Epithelial cell of prostate (primary cell): ENCODE data around the gene OST4.
"Not testable (repeated sequence)": the region's sequence is repeated elsewhere in the genome, so short reads cannot be mapped to it uniquely, and the experiment has no call there.

Experiments
- DNase-seq: peaks from one replicate; pipeline ENCODE4 v3.0.0-alpha.2; 2011; ENCODE audit warnings: low read depth, low spot score
- H3K27ac ChIP-seq: fragments of 450-650 bp; 2 replicates; pipeline ENCODE4 v1.5.1; 2017; ENCODE audit warnings: mild to moderate bottlenecking

The OST4 gene

GRCh38 chr2:27071277-27071989 lies at the start of gene OST4:
OST4 (minus strand) TSS chr2:27071654.
- H3K27ac ChIP-seq, result peak within 1 kb of the TSS; percentile 54
- peak; percentile 37 for DNase-seq

- not testable (repeated sequence) for H3K27ac ChIP-seq, DNase-seq
Measured at GRCh38 chr2:27119330-27119670, 47.8 kb upstream of the OST4 start.

- H3K27ac ChIP-seq, result no peak within 1 kb of the TSS
- no peak for DNase-seq
Measured at GRCh38 chr2:27118525-27119329, 47.3 kb upstream of the OST4 start, which contains the start of gene CGREF1. CGREF1 (minus strand) TSS chr2:27119128; CDS start chr2:27104366, 14,762 bp downstream.

GRCh38 chr2:27117995-27118524 lies 46.6 kb upstream of the OST4 start:
- DNase-seq, result no peak
- no peak overlapping the region for H3K27ac ChIP-seq

- no peak for DNase-seq
- H3K27ac ChIP-seq, result no peak overlapping the region
Measured at GRCh38 chr2:27115519-27115918, 44.1 kb upstream of the OST4 start.

GRCh38 chr2:27111392-27112078 lies 40.1 kb upstream of the OST4 start:
- not testable (repeated sequence) for DNase-seq

GRCh38 chr2:27110603-27111352 lies 39.3 kb upstream of the OST4 start:
- H3K27ac ChIP-seq, DNase-seq: not testable (repeated sequence)

More at GRCh38 chr2:27111392-27112078, 40.1 kb upstream of the OST4 start:
- not testable (repeated sequence) for H3K27ac ChIP-seq

GRCh38 chr2:27109083-27109482 lies 37.6 kb upstream of the OST4 start:
- no peak for DNase-seq
- H3K27ac ChIP-seq, result no peak overlapping the region

- no peak for DNase-seq
- H3K27ac ChIP-seq, result no peak overlapping the region
Measured at GRCh38 chr2:27108221-27108620, 36.8 kb upstream of the OST4 start.

- H3K27ac ChIP-seq, result no peak overlapping the region
- no peak for DNase-seq
Measured at GRCh38 chr2:27105981-27106380, 34.5 kb upstream of the OST4 start.

GRCh38 chr2:27102329-27102728 lies 30.9 kb upstream of the OST4 start:
- no peak overlapping the region for H3K27ac ChIP-seq
- DNase-seq, result no peak

- no peak overlapping the region for H3K27ac ChIP-seq
- no peak for DNase-seq
Measured at GRCh38 chr2:27100036-27100435, 28.6 kb upstream of the OST4 start.

GRCh38 chr2:27099334-27099955 lies 28.0 kb upstream of the OST4 start:
- no peak for DNase-seq
- H3K27ac ChIP-seq, result no peak overlapping the region

GRCh38 chr2:27097341-27097740 lies 25.9 kb upstream of the OST4 start:
- no peak overlapping the region for H3K27ac ChIP-seq
- DNase-seq, result no peak

GRCh38 chr2:27096748-27097297 lies 25.4 kb upstream of the OST4 start:
- H3K27ac ChIP-seq, result no peak overlapping the region
- DNase-seq, result no peak

GRCh38 chr2:27095745-27096651 lies 24.5 kb upstream of the OST4 start:
- no peak for DNase-seq
- H3K27ac ChIP-seq, result no peak overlapping the region

- no peak overlapping the region for H3K27ac ChIP-seq
Measured at GRCh38 chr2:27095427-27095744, 23.9 kb upstream of the OST4 start.

GRCh38 chr2:27094353-27094984 lies 23.0 kb upstream of the OST4 start:
- no peak for DNase-seq

More at GRCh38 chr2:27095427-27095744, 23.9 kb upstream of the OST4 start:
- DNase-seq, result no peak

More at GRCh38 chr2:27094353-27094984, 23.0 kb upstream of the OST4 start:
- H3K27ac ChIP-seq, result no peak overlapping the region
